GM19324 (cell line): ENCODE data around the gene SLC66A2.
"Not testable (repeated sequence)": the region's sequence is repeated elsewhere in the genome, so short reads cannot be mapped to it uniquely, and the experiment has no call there.

Experiments used
- ATAC-seq: cut with Tn5 transposase; IDR thresholded peaks from one replicate; pipeline ENCODE4 v1.9.1; 2021; ENCODE audit warnings: mild to moderate bottlenecking, moderate library complexity; ENCODE audit not compliant: unreplicated experiment, low FRiP score

SLC66A2 gene

GRCh38 chr18:79883461-79884293, 67.8 kb downstream of the SLC66A2 start:
- ATAC-seq = no peak

DNA sequence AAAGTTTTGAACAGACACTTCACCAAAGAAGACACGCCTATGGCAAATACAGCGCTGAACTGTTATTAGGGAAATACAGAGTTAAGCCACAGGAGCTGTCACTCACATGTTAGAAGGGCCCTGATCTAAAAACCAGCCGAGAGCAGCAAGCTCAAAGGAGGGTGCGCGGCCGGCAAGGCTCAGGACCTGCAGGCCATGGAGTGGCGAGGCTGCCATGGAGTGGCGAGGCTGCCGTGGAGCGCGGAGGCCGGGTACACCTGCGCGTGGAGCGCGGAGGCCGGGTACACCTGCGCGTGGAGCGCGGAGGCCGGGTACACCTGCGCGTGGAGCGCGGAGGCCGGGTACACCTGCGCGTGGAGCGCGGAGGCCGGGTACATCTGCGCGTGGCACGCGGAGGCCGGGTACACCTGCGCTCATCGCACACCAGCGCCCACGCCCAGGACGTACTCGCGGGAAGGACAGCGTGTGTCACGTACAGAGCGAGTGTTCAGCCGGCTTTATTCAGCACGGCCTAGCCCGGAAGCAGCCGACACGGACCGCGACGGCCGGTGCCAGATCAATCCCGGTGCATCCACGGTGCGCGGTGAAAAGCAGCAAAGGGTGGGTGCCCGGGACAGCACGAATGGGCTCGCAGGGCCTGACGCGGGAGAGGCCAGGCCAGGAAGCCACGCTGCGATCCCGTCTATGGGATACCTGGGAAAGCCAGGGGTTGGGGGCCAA, 68.8 kb downstream of the SLC66A2 start:
- ATAC-seq = no peak

GRCh38 chr18:79881695-79882094, 69.8 kb downstream of the SLC66A2 start:
- ATAC-seq = no peak

GRCh38 chr18:79879566-79879965, 71.9 kb downstream of the SLC66A2 start:
- ATAC-seq = no peak

GRCh38 chr18:79878741-79879378, 72.6 kb downstream of the SLC66A2 start:
- no peak for ATAC-seq

DNA sequence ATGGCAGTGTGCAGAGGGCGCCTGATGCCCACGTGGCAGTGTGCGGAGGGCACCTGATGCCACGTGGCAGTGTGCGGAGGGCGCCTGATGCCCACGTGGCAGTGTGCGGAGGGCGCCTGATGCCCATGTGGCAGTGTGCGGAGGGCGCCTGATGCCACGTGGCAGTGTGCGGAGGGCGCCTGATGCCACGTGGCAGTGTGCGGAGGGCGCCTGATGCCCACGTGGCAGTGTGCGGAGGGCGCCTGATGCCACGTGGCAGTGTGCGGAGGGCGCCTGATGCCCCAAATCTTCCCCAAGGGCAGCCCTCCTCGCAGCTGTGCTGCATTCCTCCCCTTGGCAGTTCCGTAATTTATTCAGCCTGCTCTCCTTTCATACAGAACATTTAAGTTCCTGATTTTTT, 73.2 kb downstream of the SLC66A2 start:
- ATAC-seq = not testable (repeated sequence)

GRCh38 chr18:79877163-79878091, 74.0 kb downstream of the SLC66A2 start:
- ATAC-seq = no peak

- no peak for ATAC-seq
These were observed 75.0 kb downstream of the SLC66A2 start for GRCh38 chr18:79876497-79876896.

- ATAC-seq = no peak
These were observed 75.5 kb downstream of the SLC66A2 start for GRCh38 chr18:79875931-79876461.

- ATAC-seq = no peak
These were observed 75.9 kb downstream of the SLC66A2 start for GRCh38 chr18:79875531-79875919.

DNA sequence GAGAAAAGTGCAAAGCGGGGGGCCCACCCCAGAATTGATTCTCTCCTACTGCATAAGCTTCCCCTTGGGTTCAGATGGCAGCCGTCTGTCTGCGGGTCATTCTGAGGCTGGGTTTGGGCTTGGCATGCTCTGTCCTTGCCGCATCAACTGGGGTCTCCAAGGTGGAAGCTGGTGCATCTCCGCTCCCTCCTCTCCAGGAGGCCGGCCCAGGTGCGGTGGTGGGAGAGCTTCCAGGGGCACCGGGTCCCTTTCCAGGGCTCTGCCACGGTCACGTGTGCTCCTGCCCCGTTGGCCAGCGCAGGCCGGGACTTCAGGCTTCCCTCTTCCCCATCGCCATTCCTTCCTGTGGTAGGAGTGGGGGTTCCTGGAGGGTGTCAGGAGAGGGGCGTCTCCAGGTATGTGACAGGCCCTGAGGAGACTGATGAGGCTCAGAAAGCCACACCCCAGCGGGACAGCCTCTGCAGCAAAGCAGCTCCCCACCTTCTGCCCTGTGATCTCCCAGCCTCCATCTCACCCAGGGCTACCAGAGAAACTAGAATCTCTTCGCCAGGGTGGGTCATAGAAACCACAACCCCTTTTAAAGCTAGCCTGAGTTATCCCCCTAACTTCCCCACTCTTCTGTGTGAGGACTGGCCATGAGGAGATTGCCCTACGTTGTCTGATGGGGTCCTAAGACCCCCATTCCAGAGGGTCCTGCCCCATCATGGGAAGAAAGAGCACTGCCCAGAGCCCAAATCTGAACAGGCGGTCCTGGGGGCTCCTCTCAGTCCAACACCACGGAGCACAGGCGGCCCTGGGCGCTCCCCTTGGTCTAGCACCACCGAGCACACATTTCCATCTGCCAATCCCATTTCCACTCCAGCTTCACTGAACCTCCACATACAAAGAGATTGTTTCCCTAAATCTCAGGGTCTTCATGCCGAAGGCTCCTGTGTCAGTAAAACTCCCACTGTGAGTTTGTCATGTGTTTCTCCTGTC, 76.6 kb downstream of the SLC66A2 start:
- ATAC-seq = no peak

- no peak for ATAC-seq
These were observed 77.9 kb downstream of the SLC66A2 start for GRCh38 chr18:79873449-79874110.

- ATAC-seq = no peak
These were observed 78.7 kb downstream of the SLC66A2 start for GRCh38 chr18:79872527-79873444.

GRCh38 chr18:79871481-79872091, 79.9 kb downstream of the SLC66A2 start:
- ATAC-seq = no peak

DNA sequence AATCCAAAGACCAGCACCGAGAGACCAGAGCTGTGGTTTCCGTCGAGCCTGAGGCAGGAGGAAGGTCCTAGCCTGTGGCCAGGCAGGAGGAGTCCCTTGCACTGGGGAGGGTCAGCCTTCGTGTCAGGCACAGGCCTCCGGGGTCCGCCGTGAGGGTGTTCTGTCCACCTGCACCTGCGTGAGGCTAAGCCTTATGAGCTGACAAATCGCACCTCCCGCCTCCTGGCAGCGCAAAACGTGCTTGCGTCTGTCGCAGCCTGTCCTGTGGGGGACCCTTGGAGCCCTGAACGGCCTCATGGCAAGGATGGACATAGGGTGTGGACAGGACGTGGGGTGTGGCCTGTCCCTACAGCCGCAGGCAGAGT, 80.4 kb downstream of the SLC66A2 start:
- no peak for ATAC-seq

- ATAC-seq = no peak
These were observed 81.0 kb downstream of the SLC66A2 start for GRCh38 chr18:79870301-79871025.
